Testis (tissue), 2 donors: ENCODE measurements around the gene PSENEN.

Experiments used
- POLR2A ChIP-seq: fragments of 450-650 bp; IDR thresholded peaks from one replicate; pipeline ENCODE4 v1.6.1; 2017; ENCODE audit warnings: antibody characterized with exemption, mild to moderate bottlenecking, moderate library complexity
- TF ChIP-seq, protein P1 (sequence below), 3 experiments: fragments of 450-650 bp in 2 of 3; fragments of 200-600 bp in 1 of 3; sonication (generic) in 1 of 3; IDR thresholded peaks; one replicate each; pipeline ENCODE4 v1.5.1; 2016 to 2019; ENCODE audit warnings: antibody characterized with exemption in 3 of 3, mild to moderate bottlenecking in 2 of 3, moderate library complexity in 1 of 3

DNA sequence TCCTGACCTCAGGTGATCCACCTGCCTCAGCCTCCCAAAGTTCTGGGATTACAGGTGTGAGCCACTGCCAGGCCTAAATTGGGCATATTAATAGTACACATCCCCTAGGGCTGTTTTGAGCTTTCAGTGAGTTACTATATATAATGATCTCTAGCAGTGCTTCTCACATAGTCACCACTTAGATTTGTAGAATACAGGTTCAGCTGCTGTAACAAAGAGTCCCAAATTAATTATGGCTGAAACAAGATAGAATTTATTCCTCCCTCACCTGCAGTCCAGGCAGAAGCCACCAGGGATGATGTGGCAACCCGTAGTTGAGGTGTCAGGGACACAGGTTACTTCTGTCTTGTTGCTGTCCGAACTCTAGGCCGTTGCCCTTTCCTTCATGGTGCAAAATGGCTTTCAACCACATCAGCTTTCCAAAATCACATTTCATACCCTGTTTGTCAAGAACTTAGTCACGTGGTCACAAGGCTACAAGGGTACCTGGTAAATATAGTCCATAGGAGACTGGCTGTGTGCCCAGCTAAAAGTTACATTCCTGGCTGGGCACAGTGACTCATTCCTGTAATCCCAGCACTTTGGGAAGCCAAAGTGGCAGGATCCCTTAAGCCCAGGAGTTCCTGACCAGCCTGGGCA, 15.4 kb downstream of the PSENEN start:
- TF ChIP-seq, protein P1, sequence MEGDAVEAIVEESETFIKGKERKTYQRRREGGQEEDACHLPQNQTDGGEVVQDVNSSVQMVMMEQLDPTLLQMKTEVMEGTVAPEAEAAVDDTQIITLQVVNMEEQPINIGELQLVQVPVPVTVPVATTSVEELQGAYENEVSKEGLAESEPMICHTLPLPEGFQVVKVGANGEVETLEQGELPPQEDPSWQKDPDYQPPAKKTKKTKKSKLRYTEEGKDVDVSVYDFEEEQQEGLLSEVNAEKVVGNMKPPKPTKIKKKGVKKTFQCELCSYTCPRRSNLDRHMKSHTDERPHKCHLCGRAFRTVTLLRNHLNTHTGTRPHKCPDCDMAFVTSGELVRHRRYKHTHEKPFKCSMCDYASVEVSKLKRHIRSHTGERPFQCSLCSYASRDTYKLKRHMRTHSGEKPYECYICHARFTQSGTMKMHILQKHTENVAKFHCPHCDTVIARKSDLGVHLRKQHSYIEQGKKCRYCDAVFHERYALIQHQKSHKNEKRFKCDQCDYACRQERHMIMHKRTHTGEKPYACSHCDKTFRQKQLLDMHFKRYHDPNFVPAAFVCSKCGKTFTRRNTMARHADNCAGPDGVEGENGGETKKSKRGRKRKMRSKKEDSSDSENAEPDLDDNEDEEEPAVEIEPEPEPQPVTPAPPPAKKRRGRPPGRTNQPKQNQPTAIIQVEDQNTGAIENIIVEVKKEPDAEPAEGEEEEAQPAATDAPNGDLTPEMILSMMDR (IDR thresholded peaks at IDR 0.05) = no peak
- TF ChIP-seq POLR2A = no peak
